HK-2 (cell line): Measurements from ENCODE around the gene SUPT4H1.
A peak's percentile ranks its signal among the peaks of the same experiment; 100 is the strongest.
"Not testable (repeated sequence)": the region's sequence is repeated elsewhere in the genome, so short reads cannot be mapped to it uniquely, and the experiment has no call there.

Experiments used
- DNase-seq: peaks from one replicate; pipeline ENCODE4 v3.0.0-alpha.2; 2018; ENCODE audit not compliant: unreplicated experiment

The SUPT4H1 gene

GRCh38 chr17:58363457-58364185, 11.6 kb upstream of the SUPT4H1 start:
- no peak for DNase-seq

- no peak for DNase-seq
These were observed 10.5 kb upstream of the SUPT4H1 start for GRCh38 chr17:58362368-58363014.

- DNase-seq: no peak
These were observed 8.5 kb upstream of the SUPT4H1 start for GRCh38 chr17:58360296-58361063.

GRCh38 chr17:58358408-58359172, 6.6 kb upstream of the SUPT4H1 start:
- no peak for DNase-seq

- no peak for DNase-seq
These were observed 5.6 kb upstream of the SUPT4H1 start for GRCh38 chr17:58357312-58358297.

- no peak for DNase-seq
These were observed 4.2 kb upstream of the SUPT4H1 start for GRCh38 chr17:58356231-58356630.

- no peak for DNase-seq
These were observed 2.7 kb upstream of the SUPT4H1 start for GRCh38 chr17:58354541-58355216.

GRCh38 chr17:58353389-58353825, 1.4 kb upstream of the SUPT4H1 start:
- DNase-seq: no peak

- DNase-seq: peak; percentile 38
These were observed 791 bp upstream of the SUPT4H1 start for GRCh38 chr17:58352596-58353388.

- no peak for DNase-seq
These were observed 819 bp downstream of the SUPT4H1 start for GRCh38 chr17:58351182-58351581.

- DNase-seq: no peak
These were observed 4.0 kb downstream of the SUPT4H1 start for GRCh38 chr17:58348038-58348437.

- no peak for DNase-seq
These were observed 6.5 kb downstream of the SUPT4H1 start for GRCh38 chr17:58345500-58345899.

GRCh38 chr17:58344791-58345157, 7.2 kb downstream of the SUPT4H1 start:
- DNase-seq: no peak

- peak; percentile 68 for DNase-seq
These were observed 7.8 kb downstream of the SUPT4H1 start for GRCh38 chr17:58344047-58344790.

GRCh38 chr17:58343131-58343530, 8.9 kb downstream of the SUPT4H1 start:
- no peak for DNase-seq

GRCh38 chr17:58341861-58342475, 10.0 kb downstream of the SUPT4H1 start:
- no peak for DNase-seq

GRCh38 chr17:58341136-58341860, 10.7 kb downstream of the SUPT4H1 start:
- DNase-seq: not testable (repeated sequence)
